Cardiac fibroblast (primary cell): ENCODE results near the gene PUM2.

Experiments
- DNase-seq, 2 donors: peaks; one replicate each; pipeline versions ENCODE4 v3.0.0 to v3.0.0-alpha.2; 2010; ENCODE audit warnings: low read depth in 2 of 2
- H3K4me3 ChIP-seq, 2 donors: replicated peaks in 1 of 2; 1 replicate in 1 of 2; 2 replicates in 1 of 2; pipeline ENCODE4 v1.5.1; 2011; ENCODE audit warnings: low read depth in 2 of 2, low read length in 2 of 2, mild to moderate bottlenecking in 2 of 2, moderate library complexity in 1 of 2
- CTCF ChIP-seq: IDR thresholded peaks from one replicate; pipeline ENCODE4 v1.5.1; 2011; ENCODE audit warnings: low read depth, mild to moderate bottlenecking, low read length, inconsistent platforms

The PUM2 gene

GRCh38 chr2:20203072-20203471 is 147.6 kb downstream of the PUM2 start:
- H3K4me3 ChIP-seq = no peak overlapping the region
- no peak for TF ChIP-seq CTCF
- DNase-seq = no peak

GRCh38 chr2:20201671-20202070 is 149.0 kb downstream of the PUM2 start:
- H3K4me3 ChIP-seq = no peak overlapping the region
- no peak for DNase-seq
- no peak for TF ChIP-seq CTCF

- no peak for DNase-seq
- TF ChIP-seq CTCF = no peak
- H3K4me3 ChIP-seq = no peak overlapping the region
Measured at GRCh38 chr2:20200697-20201555, 149.7 kb downstream of the PUM2 start.

- no peak overlapping the region for H3K4me3 ChIP-seq
- TF ChIP-seq CTCF = no peak
- no peak for DNase-seq
Measured at GRCh38 chr2:20199633-20200270, 150.9 kb downstream of the PUM2 start.

- DNase-seq = no peak
- TF ChIP-seq CTCF = no peak
- no peak overlapping the region for H3K4me3 ChIP-seq
Measured at GRCh38 chr2:20198796-20199632, 151.6 kb downstream of the PUM2 start.
